HG03280 (cell line): Measurements from ENCODE around the gene LRR1.
"Not testable (repeated sequence)": the region's sequence is repeated elsewhere in the genome, so short reads cannot be mapped to it uniquely, and the experiment has no call there.

Experiments used
- ATAC-seq: cut with Tn5 transposase; IDR thresholded peaks from one replicate; pipeline ENCODE4 v1.9.1; 2021; ENCODE audit warnings: mild to moderate bottlenecking, moderate library complexity; ENCODE audit not compliant: unreplicated experiment

Gene LRR1

GRCh38 chr14:49598485-49599300 lies at the start of gene LRR1:
LRR1 (plus strand) TSS chr14:49598940; CDS start chr14:49599021, 81 bp downstream.
- ATAC-seq, result peak; percentile 54

- no peak for ATAC-seq
Measured at GRCh38 chr14:49549446-49549845, 49.3 kb upstream of the LRR1 start.

GRCh38 chr14:49549881-49550280 lies 48.9 kb upstream of the LRR1 start:
- ATAC-seq, result no peak

- no peak for ATAC-seq
Measured at GRCh38 chr14:49550286-49551184, 48.2 kb upstream of the LRR1 start.

- ATAC-seq, result no peak
Measured at GRCh38 chr14:49551569-49551968, 47.2 kb upstream of the LRR1 start.

GRCh38 chr14:49553106-49553505 lies 45.6 kb upstream of the LRR1 start:
- ATAC-seq, result no peak

- no peak for ATAC-seq
Measured at GRCh38 chr14:49553892-49554291, 44.8 kb upstream of the LRR1 start.

- ATAC-seq, result no peak
Measured at GRCh38 chr14:49559979-49560768, 38.6 kb upstream of the LRR1 start.

- ATAC-seq, result no peak
Measured at GRCh38 chr14:49566714-49567113, 32.0 kb upstream of the LRR1 start.

GRCh38 chr14:49569281-49569680 lies 29.5 kb upstream of the LRR1 start:
- ATAC-seq, result no peak

GRCh38 chr14:49574038-49574437 lies 24.7 kb upstream of the LRR1 start:
- no peak for ATAC-seq

GRCh38 chr14:49578141-49578540 lies 20.6 kb upstream of the LRR1 start:
- ATAC-seq, result no peak

GRCh38 chr14:49579841-49580240 lies 18.9 kb upstream of the LRR1 start:
- no peak for ATAC-seq

- ATAC-seq, result no peak
Measured at GRCh38 chr14:49581209-49582112, 17.3 kb upstream of the LRR1 start.

GRCh38 chr14:49582113-49582977 lies 16.4 kb upstream of the LRR1 start:
- ATAC-seq, result no peak

GRCh38 chr14:49583629-49584028 lies 15.1 kb upstream of the LRR1 start:
- ATAC-seq, result no peak

GRCh38 chr14:49584058-49584457 lies 14.7 kb upstream of the LRR1 start:
- ATAC-seq, result no peak

- not testable (repeated sequence) for ATAC-seq
Measured at GRCh38 chr14:49584981-49585640, 13.6 kb upstream of the LRR1 start.
